Ammon's horn (tissue), 1 donor: Measurements from ENCODE around the gene SLC4A9.
"Not testable (repeated sequence)": the region's sequence is repeated elsewhere in the genome, so short reads cannot be mapped to it uniquely, and the experiment has no call there.

Experiments used
- DNase-seq: peaks from one replicate; pipeline ENCODE4 v3.0.0-alpha.2; 2016; ENCODE audit warnings: low spot score

The SLC4A9 gene

DNA sequence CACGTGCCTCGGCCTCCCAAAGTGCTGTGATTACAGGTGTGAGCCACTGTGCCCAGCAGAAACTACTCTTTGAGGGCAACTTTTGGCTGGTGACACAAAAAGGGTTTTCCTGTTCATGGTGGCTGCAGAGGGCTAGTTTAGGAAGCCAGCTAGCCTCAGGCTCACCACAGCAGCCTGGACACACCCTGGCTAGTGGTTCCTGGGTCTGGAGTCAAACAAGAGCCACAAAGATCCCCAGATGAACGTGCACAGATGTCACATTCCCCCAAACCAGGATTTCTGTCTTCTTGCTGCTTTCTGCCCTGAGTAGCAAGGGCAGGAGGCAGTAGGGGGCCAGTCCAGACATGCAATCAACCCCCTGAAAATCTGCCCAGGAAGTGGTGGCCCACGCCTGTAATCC is 20.4 kb upstream of the SLC4A9 start:
- DNase-seq = no peak

DNA sequence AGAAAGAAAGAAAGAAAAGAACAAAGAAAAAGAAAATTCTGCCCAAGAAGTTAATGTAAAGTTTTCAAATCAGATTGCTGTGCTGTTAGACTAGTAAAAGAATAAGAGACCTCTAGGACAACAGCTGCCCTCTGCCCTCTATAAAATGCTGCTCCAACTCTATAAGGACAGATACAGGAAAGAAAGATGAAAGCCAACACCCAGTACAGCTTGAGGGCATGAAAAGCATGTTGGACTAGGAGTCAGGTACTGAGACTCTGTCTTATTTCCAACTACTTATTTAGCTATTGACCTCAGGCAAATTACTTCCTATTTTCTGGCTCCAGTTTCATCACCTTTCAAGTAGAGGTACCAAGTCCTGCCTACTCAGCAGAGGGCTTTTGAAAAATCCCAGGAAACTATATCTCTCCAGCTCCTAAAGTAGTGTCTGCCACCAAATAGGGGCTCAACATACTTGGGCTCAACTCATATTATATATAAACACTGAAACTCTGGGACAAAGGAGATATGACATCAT is 19.3 kb upstream of the SLC4A9 start:
- DNase-seq = no peak

GRCh38 chr5:140341591-140341990 is 18.4 kb upstream of the SLC4A9 start:
- DNase-seq = peak; percentile 92

DNA sequence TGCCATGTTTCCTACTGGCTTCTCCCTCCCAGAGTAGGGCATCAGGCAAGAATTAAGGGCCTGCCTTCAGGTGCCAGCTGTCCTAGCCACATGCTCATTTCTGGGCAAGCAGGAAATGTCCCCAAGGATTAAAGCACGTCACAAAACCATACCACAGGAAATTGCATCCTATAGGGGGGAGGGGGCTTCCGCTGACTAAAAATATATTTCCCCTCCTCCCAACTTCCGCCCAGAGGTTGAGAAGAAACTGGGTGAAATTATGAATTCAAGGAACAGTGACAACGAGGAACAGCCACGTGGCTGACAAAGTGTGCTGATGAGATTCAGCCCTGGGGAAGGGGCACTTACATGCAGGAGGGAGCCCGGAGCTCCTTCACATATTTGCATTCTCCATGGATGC is 17.7 kb upstream of the SLC4A9 start:
- no peak for DNase-seq

DNA sequence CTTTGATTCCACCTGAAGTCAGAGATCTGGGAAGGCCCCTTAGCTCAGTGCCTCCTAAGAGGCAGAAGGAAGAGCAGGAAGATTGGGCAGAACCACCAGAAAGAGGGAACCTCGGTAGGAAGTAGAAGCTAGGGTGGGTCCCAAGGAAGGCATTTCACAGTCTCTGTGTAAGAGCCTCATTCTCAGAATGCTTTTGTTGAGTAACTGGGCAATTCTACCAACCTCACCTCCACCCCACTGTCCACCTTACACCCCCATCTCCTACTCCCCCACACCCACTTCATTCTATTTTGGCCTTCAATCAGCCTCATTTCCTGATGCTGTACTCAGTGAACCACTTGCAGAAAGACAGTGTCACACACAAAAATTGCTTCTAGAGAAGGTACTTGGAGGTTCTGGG is 17.1 kb upstream of the SLC4A9 start:
- no peak for DNase-seq

- not testable (repeated sequence) for DNase-seq
Observed at GRCh38 chr5:140343849-140344248, 16.1 kb upstream of the SLC4A9 start.

- DNase-seq = no peak
Observed at GRCh38 chr5:140344683-140345423, 15.1 kb upstream of the SLC4A9 start.

DNA sequence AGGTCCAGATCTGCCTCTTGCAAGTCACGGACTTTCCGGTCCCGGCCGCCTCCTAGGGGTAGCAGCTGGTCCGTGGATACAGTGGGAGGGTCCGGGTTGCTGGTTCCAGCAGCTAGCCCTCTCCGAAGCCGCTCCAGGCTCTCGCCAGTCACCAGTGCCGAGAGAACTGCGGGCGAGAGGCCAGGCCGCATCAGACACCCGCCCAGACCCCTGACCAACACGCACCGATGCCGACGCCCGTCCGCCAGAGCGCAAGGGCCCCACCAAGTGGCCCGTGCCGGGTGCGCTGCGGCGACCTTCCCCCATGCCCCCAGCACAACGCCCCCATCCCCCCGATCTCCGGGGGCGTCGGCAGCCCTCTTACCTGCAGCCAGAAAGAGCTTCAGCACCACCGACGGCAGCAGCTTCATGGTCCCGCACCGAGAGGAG is 14.1 kb upstream of the SLC4A9 start:
- DNase-seq = peak; percentile 77

GRCh38 chr5:140346348-140347221 is 13.4 kb upstream of the SLC4A9 start, which contains the start of gene HBEGF:
Gene HBEGF, minus strand, starts transcription at chr5:140346603. Its CDS starts 275 bp downstream, at chr5:140346328.
- peak; percentile 87 for DNase-seq

GRCh38 chr5:140347360-140347759 is 12.6 kb upstream of the SLC4A9 start:
- no peak for DNase-seq

GRCh38 chr5:140348104-140348503 is 11.9 kb upstream of the SLC4A9 start:
- DNase-seq = no peak

GRCh38 chr5:140349244-140349643 is 10.8 kb upstream of the SLC4A9 start:
- DNase-seq = no peak

GRCh38 chr5:140351609-140352334 is 8.2 kb upstream of the SLC4A9 start:
- peak; percentile 74 for DNase-seq

DNA sequence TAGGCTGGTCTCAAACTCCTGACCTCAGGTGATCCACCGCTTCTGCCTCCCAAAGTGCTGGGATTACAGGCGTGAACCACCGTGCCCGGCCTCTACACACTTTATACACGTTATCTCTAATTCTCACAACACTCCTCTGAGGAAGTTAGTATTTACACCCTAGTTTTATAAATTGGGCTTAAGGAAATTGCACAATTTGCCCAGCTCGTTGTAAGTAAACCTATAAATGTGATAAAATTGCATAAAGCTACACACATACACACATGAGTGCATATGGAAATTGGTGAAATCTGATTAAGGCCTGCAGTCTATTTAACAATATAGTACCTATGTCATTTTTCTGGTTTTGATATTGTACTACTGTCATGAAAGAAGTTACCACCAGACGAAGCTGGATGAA is 4.4 kb upstream of the SLC4A9 start:
- no peak for DNase-seq

- DNase-seq = no peak
Observed at GRCh38 chr5:140356853-140357725, 2.9 kb upstream of the SLC4A9 start.

DNA sequence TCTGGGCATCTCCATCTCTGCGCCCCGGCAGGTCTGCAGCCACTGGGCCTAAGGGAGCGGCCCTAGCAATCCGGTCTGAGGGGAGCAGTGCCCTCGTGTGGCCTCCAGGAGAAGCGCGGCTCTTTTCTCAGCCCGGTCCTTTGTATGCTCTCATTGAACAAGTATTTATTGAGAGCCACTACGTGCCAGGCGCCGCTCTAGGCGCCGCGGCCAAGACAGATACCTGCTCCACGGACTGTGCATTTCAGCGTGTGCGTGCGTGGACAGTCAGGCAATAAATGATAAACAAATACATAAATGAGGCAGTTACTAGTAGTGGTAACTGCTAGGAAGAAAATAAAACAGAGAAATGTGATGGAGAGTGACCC is 2.3 kb upstream of the SLC4A9 start:
- peak; percentile 95 for DNase-seq

DNA sequence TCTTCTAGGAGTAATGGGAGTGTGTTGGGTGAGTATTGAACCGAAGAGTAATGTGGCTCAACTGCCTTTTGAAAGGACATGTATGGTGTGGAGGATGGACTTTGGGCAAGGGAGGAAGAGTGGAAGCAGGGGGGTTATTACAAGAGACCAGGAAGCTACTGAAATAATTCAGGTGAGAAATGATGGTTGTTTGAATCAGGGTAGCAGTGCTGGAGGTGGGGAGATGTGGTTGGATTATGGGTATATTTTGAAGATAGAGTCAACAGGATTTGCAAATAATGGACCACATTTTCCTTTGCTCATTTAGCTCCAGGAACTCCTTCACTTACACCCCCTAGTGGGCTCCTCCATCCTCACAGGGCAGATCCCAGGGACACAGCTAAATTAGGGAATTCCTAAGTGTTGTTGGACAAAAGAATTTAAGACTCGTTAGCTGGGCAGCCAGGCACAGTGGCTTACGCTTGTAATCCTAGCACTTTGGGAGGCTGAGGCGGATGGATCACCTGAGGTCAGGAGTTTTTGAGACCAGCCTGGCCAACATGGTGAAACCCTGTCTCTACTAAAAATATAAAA is 1.2 kb upstream of the SLC4A9 start:
- DNase-seq = no peak

GRCh38 chr5:140360681-140361479 is 886 bp downstream of the SLC4A9 start:
- no peak for DNase-seq

GRCh38 chr5:140361901-140362300 is 1.9 kb downstream of the SLC4A9 start:
- DNase-seq = no peak

DNA sequence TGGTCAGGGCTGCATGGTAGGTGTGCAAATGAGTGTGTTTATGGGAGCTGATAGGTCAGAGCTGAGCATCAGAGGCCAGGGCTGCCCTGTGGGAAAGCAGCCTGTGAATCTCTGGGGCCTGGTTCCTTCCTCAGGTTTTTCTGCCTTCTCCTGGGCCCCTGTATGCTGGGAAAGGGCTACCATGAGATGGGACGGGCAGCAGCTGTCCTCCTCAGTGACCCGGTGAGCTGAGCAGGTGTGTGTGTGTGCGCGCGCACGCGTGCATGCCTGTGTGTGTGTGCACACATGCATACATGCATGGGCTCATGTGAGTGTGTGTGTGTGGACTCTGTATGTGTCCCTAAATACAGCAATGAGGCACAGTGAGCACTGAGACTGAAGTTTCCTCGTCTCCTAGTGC is 2.3 kb downstream of the SLC4A9 start:
- DNase-seq = no peak
